ENCODE results near the gene INIP. TPM values are rescaled to one million over a fixed set of nuclear protein-coding genes. Genes with fewer than 3 reads are reported as not detected.
"Not testable (repeated sequence)": the region's sequence is repeated elsewhere in the genome, so short reads cannot be mapped to it uniquely, and the experiment has no call there.

Gene INIP
- polyA plus RNA-seq, 4 donors, result 29.0 to 35.5 (median 34.6) TPM

DNA sequence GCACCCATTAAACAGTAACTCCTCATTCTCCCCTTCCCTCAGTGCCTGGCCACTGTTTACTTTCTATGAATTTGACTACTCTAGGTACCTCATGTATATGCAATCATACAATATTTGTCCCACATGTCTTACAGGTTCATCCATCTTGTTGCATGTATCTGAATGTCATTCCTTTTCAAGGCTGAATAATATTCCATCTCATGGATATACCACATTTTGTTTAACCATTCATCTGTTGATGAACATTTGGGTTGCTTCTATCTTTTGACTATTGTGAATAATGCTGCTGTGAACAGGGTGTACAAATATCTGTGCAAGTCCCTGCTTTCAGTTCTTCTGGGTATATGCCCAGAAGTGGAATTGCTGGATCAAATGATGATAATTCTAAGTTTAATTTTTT lies 40.9 kb downstream of the INIP start:
- DNase-seq (ENCODE audit: low read depth in 4 of 4, low spot score in 2 of 4), result no peak

DNA sequence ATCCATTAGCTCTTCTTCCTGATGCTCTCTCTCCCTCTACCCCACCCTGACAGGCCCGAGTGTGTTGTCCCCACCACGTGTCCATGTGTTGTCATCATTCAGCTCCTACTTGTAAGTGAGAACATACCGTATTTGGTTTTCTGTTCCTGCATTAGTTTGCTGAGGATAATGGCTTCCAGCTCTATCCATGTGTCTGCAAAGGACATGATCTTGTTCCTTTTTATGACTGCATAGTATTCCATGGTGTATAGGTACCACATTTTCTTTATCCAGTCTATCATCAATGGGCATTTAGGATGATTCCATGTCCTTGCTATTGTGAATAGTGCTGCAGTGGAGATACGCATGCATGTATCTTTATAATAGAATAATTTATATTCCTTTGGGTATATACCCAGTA lies 44.7 kb downstream of the INIP start:
- not testable (repeated sequence) for DNase-seq (ENCODE audit: low read depth in 4 of 4, low spot score in 2 of 4)

DNA sequence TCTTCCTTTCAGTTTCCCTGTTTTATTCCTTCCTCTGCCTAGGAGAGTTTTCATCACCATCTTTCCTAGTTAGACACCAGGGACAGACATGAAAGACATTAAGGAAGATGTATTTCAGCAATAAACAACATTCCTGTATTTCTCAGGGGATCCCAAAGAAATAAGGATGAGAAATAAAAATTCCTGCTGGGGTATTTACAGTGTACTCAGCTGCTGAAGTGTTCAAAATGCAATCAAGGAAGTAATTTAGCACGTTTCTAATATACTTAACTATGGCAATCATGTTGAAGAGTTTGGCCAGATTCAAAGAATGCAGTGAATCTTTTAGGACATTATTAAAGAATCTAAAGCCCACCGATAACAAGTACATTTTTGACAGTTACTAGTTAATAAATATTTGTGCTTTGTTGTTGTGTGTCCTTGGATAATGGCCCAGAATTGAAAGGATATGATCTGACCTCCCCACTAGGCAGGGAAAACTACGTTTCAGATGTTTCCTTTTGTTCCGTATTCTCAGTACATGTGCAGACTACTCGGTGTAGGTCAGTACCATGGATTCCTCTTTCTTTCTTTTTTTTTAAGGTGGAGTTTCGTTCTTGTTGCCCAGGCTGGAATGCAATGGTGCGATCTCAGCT lies 46.8 kb downstream of the INIP start:
- no peak for DNase-seq (ENCODE audit: low read depth in 4 of 4, low spot score in 2 of 4)

DNA sequence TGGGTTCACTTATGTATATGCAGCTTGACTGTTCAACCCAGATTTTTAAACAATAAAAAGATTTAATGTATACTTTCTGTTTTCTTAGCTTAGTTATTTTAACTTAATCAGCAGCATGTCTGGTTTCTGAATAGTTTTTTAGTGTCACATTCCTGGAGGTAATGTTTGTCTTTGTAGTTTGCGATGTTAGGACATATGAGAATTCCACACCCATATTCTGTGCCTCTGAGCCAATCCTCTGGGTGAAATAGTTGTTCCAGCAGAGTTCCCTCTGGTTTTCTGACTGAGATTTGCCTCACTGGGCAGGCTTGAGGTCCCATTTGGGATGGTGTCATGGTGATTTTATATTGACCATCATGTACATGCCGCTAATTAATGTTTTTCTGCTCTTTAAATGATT lies 48.6 kb downstream of the INIP start:
- no peak for DNase-seq (ENCODE audit: low read depth in 4 of 4, low spot score in 2 of 4)

DNA sequence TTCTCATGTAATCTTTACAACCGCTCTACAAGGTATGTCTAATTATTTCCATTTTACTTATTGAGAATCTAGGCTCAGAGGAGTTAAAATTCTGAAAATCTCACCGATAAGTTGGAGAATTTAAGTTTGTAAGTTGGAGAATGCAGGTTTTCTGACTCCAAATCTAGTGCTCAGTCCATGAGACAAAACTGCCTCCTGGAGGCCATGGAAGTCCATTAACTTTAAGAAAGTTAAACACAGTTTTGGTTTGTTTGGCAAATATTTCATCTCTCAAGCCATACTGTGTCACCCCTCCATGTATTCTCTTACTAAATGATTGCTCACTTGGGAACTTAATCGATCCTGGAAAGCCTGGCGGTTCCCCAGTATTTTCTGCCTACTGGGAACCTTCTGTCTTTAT lies 52.6 kb downstream of the INIP start:
- no peak for DNase-seq (ENCODE audit: low read depth in 4 of 4, low spot score in 2 of 4)

DNA sequence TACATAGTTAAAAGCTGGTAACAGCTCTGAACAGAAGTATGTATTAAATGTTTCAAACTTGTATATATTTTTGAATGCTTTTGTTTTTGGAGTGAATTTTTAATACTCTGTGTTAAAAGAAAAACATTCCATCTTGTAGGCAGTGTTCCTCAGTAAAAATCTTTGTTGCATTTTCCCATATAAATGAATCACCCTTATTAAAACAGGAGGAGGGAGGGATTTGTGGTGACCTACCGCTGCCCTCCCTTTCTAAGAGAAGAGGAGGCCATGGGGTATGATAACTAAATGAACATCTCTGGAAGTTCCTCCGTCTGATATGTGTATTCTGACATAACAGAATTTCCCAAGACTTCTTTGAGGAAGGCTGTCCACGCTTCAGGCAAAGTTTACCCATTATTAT lies 53.4 kb downstream of the INIP start:
- no peak for DNase-seq (ENCODE audit: low read depth in 4 of 4, low spot score in 2 of 4)

DNA sequence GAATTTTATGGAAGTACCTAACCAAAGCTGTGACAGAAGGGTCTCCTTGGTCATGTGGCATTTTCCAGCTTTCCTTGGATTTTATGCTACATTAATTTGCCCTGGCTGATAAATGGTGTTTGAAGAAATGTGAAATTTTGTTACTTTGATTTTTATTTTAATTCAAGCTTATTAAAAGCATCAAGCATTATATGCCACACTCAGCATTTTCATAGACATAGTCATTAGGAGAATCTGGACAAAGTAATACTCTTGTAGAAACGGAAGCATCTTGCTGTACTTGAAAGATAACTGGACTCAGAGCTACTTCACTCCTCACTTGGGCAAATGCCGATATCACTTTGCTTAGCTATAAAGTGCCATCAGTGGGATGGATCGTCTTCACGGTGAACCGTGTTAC lies 54.2 kb downstream of the INIP start:
- DNase-seq (ENCODE audit: low read depth in 4 of 4, low spot score in 2 of 4), result no peak

DNA sequence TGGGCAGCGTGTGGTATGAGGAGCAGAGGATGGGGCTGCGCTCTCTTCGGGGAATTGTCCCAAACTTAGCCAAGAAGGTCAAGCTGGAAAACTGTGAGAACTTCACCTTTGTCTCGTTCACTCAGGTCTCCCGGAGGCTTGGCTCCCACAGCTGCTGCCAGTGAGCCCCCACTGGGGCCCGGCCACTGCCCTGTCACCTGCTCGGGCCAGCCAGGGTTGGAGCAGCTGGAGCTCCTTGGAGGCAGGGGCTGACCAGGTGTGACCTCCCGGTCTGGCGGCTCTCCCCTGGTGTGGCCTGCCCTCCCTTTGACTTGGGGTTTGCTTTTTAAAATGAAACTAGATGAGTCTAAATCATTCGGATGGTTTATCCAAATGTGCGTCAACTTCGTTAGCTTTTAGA lies 58.0 kb downstream of the INIP start:
- no peak for DNase-seq (ENCODE audit: low read depth in 4 of 4, low spot score in 2 of 4)

DNA sequence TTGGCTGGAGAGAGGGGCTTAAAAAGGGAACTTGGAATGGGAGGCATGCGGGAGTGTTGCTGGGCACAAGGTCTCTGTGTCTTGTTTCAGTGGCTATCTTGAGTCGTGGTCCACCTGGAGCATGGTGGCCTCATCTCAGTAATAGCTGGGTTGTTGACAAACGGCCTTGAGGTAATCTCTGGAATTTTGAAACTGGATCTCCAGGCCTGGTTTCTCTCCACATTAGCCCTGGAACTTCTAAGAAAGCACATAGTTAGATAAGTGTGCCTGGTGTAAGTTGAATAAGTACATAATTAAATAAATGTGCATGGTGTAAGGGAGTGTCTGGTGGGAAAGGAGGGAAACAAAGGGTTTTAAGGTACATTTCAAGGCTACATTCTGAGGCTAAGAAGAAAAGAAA lies 62.2 kb downstream of the INIP start:
- DNase-seq (ENCODE audit: low read depth in 4 of 4, low spot score in 2 of 4), result no peak

DNA sequence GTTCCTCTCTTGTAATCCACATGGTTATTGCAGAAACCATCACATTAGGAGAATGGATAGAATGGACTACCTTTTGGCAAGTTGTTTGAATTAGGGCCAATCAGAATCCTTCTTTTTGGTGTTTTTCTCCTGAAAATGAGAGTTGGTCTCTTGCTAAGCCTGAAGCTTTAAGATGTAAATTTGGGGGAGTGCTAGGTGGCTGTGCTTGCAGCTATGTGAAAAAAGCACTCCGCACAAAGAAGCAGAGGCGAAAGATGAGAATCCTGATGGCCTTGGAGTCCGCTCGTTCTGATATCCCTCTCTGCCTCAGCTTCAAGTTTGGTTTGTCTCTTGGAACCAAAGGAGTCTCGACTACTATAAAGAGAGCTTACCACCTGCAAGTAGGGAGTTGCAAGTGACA lies 63.6 kb downstream of the INIP start:
- no peak for DNase-seq (ENCODE audit: low read depth in 4 of 4, low spot score in 2 of 4)

DNA sequence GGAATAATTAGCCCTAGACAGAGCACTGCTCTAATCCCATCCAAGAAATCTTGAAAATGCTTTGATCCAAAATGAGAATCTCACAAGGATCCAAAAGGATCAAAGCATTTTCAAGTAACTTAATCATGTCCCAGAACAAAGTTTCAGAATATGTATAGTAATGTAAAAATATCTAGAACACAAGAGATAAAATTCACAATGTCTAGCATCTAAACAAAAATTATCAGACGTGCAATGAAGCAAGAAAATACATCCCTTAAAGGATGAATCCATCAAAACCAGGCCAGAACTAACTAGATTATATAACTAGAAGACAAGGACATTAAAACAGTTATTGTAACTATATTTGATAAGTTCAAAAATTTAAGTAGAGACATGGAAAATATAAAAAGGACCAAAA lies 69.3 kb downstream of the INIP start:
- DNase-seq (ENCODE audit: low read depth in 4 of 4, low spot score in 2 of 4), result no peak

DNA sequence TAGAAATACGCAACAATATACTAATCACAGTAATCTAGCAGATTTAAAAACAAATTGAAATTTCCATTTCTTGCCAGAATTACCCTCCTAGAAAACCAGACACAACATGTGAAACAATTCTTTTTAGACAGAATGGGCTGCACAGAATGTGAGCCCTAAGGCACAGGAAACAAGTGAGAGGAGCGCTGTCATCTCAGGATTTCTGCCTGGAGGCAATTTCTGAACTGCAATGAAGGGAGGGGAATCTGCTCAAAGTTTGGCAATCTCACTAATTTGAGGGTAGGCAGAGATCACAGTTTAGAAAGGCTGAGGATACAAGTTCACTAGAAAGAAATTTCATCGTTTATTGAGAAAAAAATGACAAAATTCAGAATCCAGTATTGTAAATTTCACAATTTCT lies 70.3 kb downstream of the INIP start:
- no peak for DNase-seq (ENCODE audit: low read depth in 4 of 4, low spot score in 2 of 4)

DNA sequence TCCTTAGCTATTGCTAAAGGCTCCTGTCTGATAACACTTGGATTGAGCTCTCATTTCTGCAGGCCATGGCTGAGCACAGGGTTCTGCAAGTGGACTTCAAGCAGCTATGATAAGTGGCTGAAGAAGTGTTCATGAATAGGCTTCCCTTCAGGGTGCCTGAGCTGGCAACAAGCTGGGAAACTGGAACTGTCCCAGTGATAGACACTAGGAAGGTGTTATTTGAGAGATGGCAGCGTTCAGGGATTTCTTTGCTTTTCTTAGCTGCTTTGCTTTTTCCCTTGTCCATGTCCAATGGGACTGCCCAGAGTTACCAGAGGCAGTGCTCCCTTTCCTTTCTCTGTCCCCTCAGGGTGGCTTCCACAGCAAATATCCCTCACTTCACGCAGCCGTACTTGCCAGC lies 75.8 kb downstream of the INIP start:
- no peak for DNase-seq (ENCODE audit: low read depth in 4 of 4, low spot score in 2 of 4)

DNA sequence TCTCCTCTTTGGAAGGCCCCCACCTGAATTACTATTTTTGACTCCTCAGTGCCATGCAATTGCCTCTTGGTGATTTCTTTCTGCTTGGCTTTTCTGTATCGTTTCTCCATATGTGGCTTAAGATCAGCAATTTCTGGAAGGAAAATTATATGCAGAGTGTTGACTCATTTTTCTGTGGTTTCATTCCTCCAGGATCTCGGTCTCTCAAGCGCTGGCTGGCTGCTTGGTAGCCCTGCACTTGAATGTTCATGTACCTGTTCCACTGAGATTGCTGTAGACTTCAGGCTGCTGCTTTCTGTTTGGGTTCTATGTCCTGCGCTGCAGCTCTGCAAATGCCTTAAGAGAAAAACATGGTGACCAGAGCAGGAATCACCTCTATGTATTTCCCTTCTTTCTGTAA lies 77.6 kb downstream of the INIP start:
- DNase-seq (ENCODE audit: low read depth in 4 of 4, low spot score in 2 of 4), result no peak

Other genes starting within 250 kb of the INIP start
- 10 to 100 TPM; 10.9 to 17.6 (median 13.8) TPM for gene KIAA1958, start 231.3 kb downstream of the INIP start, polyA plus RNA-seq (ENCODE audit: insufficient read length in 4 of 4)
- gene SNX30, start 32.6 kb upstream of the INIP start, polyA plus RNA-seq (ENCODE audit: insufficient read length in 4 of 4), result 10 to 100 TPM; 16.2 to 21.4 (median 19.3) TPM
- gene SLC46A2, start 172.8 kb upstream of the INIP start, polyA plus RNA-seq (ENCODE audit: insufficient read length in 4 of 4), result under 1 TPM; 0.10 to 0.52 (median 0.22) TPM